Epithelial cell of prostate (primary cell): ENCODE measurements around the gene ARRB1.

Source experiments
- DNase-seq: peaks from one replicate; pipeline ENCODE4 v3.0.0-alpha.2; 2011; ENCODE audit warnings: low read depth, low spot score
- H3K27ac ChIP-seq: fragments of 450-650 bp; 2 replicates; pipeline ENCODE4 v1.5.1; 2017; ENCODE audit warnings: mild to moderate bottlenecking

The ARRB1 gene

GRCh38 chr11:75325713-75326438, 25.6 kb downstream of the ARRB1 start:
- peak; percentile 79 for DNase-seq
- peak overlapping the region; percentile 8 for H3K27ac ChIP-seq

GRCh38 chr11:75324740-75325139, 26.7 kb downstream of the ARRB1 start:
- DNase-seq = no peak

GRCh38 chr11:75324189-75324588, 27.3 kb downstream of the ARRB1 start:
- no peak for DNase-seq
- H3K27ac ChIP-seq = no peak overlapping the region

More at GRCh38 chr11:75324740-75325139, 26.7 kb downstream of the ARRB1 start:
- H3K27ac ChIP-seq = no peak overlapping the region

- no peak for DNase-seq
- H3K27ac ChIP-seq = no peak overlapping the region
Measured at GRCh38 chr11:75323609-75324008, 27.9 kb downstream of the ARRB1 start.

- no peak for DNase-seq
- H3K27ac ChIP-seq = no peak overlapping the region
Measured at GRCh38 chr11:75320643-75321042, 30.8 kb downstream of the ARRB1 start.

GRCh38 chr11:75320046-75320618, 31.3 kb downstream of the ARRB1 start:
- no peak for DNase-seq
- H3K27ac ChIP-seq = no peak overlapping the region

GRCh38 chr11:75319035-75319877, 32.2 kb downstream of the ARRB1 start:
- DNase-seq = no peak
- no peak overlapping the region for H3K27ac ChIP-seq

GRCh38 chr11:75317446-75318122, 33.9 kb downstream of the ARRB1 start:
- no peak for DNase-seq
- no peak overlapping the region for H3K27ac ChIP-seq

GRCh38 chr11:75315439-75315805, 36.0 kb downstream of the ARRB1 start:
- no peak overlapping the region for H3K27ac ChIP-seq
- DNase-seq = no peak

GRCh38 chr11:75314771-75315438, 36.6 kb downstream of the ARRB1 start:
- no peak for DNase-seq
- H3K27ac ChIP-seq = no peak overlapping the region

- no peak overlapping the region for H3K27ac ChIP-seq
- no peak for DNase-seq
Measured at GRCh38 chr11:75313513-75314272, 37.8 kb downstream of the ARRB1 start.

- DNase-seq = no peak
- no peak overlapping the region for H3K27ac ChIP-seq
Measured at GRCh38 chr11:75312346-75312745, 39.1 kb downstream of the ARRB1 start.

GRCh38 chr11:75311858-75312288, 39.6 kb downstream of the ARRB1 start:
- DNase-seq = no peak
- H3K27ac ChIP-seq = no peak overlapping the region

GRCh38 chr11:75308986-75309385, 42.5 kb downstream of the ARRB1 start:
- no peak overlapping the region for H3K27ac ChIP-seq
- no peak for DNase-seq

GRCh38 chr11:75308116-75308515, 43.3 kb downstream of the ARRB1 start:
- H3K27ac ChIP-seq = no peak overlapping the region
- no peak for DNase-seq

- no peak for DNase-seq
- no peak overlapping the region for H3K27ac ChIP-seq
Measured at GRCh38 chr11:75307058-75307457, 44.4 kb downstream of the ARRB1 start.

- no peak overlapping the region for H3K27ac ChIP-seq
- DNase-seq = no peak
Measured at GRCh38 chr11:75306529-75306928, 44.9 kb downstream of the ARRB1 start.

GRCh38 chr11:75305993-75306392, 45.5 kb downstream of the ARRB1 start:
- no peak overlapping the region for H3K27ac ChIP-seq

GRCh38 chr11:75305452-75305851, 46.0 kb downstream of the ARRB1 start:
- H3K27ac ChIP-seq = no peak overlapping the region
- DNase-seq = no peak

More at GRCh38 chr11:75305993-75306392, 45.5 kb downstream of the ARRB1 start:
- DNase-seq = no peak
